Upper lobe of left lung (tissue), 4 donors: ENCODE results near the gene ARHGAP26.

ENCODE experiments used
- CTCF ChIP-seq, 6 experiments: fragments of 450-650 bp in 4 of 6; fragments of 200-600 bp in 2 of 6; sonication (generic) in 2 of 6; IDR thresholded peaks; one replicate each; pipeline ENCODE4 v1.5.1; 2016 to 2019; ENCODE audit warnings: antibody characterized with exemption in 6 of 6
- POLR2A ChIP-seq, 4 donors: fragments of 450-650 bp; IDR thresholded peaks; one replicate each; pipeline ENCODE4 v1.5.1; 2016 to 2017; ENCODE audit warnings: antibody characterized with exemption in 4 of 4, mild to moderate bottlenecking in 2 of 4
- POLR2AphosphoS5 ChIP-seq, 2 donors: sonication (generic); formaldehyde crosslinking; IDR thresholded peaks; one replicate each; pipeline ENCODE4 v1.5.1; 2017; ENCODE audit warnings: antibody characterized with exemption in 2 of 2

GRCh38 chr5:142966121-142966420, 195.9 kb downstream of the ARHGAP26 start:
- no peak for TF ChIP-seq CTCF (IDR thresholded peaks at IDR 0.05)
- TF ChIP-seq POLR2A (IDR thresholded peaks at IDR 0.05), result no peak
- no peak for TF ChIP-seq POLR2AphosphoS5 (IDR thresholded peaks at IDR 0.05)
